CD4-positive, alpha-beta T cell treated with Interleukin-21 for 1 hour (primary cell): Measurements from ENCODE around the gene PRRC2B.
"Not testable (repeated sequence)": the region's sequence is repeated elsewhere in the genome, so short reads cannot be mapped to it uniquely, and the experiment has no call there.

Source experiments
- DNase-seq: peaks from one replicate; pipeline ENCODE4 v3.0.0-alpha.2; 2020

Gene PRRC2B

DNA sequence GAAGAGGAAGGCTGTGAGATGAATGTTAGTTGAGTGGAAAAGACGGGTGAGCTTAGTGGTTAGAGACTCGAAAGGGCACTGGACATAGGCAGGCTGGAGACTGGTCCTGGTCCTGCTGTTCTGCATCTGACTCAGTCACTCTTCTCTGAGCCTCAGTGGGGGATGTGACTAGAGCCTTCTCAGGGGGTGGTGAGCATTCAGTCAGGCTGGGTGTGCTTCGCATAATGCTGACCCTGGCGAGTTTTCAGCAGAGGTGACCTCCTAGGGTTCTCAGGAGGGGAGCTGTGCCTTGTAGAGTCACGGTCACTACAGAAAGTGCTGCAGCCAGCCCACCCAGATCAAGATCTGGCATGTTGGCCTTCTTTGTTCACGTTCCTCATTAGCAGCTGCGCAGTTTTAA, 44.3 kb downstream of the PRRC2B start:
- no peak for DNase-seq

- DNase-seq = no peak
Measured at GRCh38 chr9:131439224-131439623, 45.3 kb downstream of the PRRC2B start.

DNA sequence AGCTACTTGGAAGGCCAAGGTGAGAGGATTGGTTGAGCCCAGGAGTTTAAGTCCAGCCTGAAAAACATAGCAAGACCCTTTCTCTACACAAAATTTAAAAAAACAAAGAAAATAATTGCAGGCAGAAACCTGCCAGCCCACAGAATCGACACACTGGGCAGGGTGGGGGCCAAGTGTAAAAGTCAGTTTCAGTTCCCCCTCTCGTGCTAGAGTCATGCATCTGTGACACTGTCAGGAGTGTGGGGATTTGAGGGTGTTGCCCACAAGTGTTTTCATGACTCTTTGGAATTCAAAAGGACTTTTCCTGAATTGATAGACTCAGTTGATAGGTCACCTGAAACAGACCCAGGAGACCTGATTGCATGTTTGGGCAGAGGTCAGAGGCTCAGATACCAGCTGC, 47.6 kb downstream of the PRRC2B start:
- DNase-seq = no peak

GRCh38 chr9:131442351-131442750, 48.5 kb downstream of the PRRC2B start:
- DNase-seq = no peak

DNA sequence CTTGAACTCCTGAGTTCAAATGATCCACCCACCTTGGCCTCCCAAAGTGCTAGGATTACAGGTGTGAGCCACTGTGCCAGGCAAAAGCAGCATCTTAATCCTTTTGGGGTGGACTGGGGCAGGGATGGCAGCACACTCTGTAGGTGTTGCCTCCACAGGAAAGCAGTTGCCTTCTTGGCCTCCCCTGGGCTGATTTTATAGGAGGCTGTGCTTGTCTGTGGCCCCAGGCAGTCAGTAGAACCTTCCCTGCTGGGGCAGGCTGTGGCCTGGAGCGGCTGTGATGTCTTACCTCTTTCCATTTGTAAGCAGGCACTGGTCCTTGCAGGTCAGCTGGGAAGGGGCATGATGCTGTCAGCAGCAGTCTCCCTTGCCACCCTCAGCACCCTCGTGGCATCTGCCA, 49.8 kb downstream of the PRRC2B start:
- DNase-seq = no peak

GRCh38 chr9:131446276-131446675, 52.4 kb downstream of the PRRC2B start:
- DNase-seq = no peak

- DNase-seq = no peak
Measured at GRCh38 chr9:131447148-131447547, 53.3 kb downstream of the PRRC2B start.

DNA sequence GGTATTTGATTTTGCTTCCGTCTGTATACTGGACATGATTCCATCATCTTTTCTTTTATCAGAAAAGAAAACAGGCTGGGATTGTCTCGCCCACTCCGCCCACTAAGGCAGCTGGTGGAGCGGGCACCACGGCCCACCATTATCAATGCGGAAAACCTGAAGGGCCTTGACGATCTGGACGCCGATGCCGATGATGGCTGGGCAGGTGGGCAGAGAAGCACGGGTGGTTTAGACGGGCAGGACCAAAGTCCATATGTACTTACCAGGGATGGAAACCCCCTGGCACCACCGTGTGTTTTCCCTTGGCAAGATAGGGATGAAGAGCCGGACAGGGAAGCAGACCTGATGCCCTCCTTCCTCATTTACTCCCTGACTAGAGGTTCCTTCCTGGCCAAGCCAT, 53.7 kb downstream of the PRRC2B start:
- no peak for DNase-seq

GRCh38 chr9:131448818-131449217, 54.9 kb downstream of the PRRC2B start:
- no peak for DNase-seq

DNA sequence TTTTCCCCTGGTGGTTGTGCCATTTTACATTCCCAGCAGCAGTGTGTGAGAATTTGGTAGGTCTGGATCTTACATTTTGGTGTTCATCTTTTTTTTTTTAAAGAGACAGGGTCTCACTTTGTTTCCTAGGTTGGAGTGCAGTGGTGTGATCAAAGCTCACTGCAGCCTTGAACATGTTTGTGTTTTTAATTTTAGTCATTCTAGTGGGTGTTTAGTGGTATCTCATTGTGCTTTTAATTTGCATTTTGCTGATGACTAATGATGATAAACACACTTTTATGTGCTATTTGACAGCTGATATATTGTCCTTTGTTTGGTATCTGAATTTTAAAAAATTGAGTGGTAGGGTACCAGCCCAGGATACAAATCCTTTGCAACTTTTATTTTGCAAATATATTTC, 55.4 kb downstream of the PRRC2B start:
- DNase-seq = no peak

DNA sequence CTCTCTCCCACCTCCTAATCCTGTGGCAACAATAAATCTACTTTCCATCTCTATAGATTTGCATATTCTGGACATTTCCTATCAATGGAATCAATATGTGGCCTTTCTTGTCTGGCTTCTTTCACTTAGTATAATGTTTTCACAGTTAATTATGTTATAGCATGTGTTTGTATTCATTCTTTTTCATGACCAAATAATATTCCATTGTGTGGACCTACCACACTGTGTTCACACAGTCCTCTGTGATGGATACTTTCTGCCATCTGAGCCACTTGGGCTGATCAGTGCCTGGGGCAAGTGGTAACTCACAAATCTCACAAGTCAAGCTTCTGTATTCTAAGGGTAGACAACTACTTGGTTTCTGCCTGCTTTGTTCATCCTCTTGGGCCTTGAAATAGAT, 60.1 kb downstream of the PRRC2B start:
- DNase-seq = no peak

DNA sequence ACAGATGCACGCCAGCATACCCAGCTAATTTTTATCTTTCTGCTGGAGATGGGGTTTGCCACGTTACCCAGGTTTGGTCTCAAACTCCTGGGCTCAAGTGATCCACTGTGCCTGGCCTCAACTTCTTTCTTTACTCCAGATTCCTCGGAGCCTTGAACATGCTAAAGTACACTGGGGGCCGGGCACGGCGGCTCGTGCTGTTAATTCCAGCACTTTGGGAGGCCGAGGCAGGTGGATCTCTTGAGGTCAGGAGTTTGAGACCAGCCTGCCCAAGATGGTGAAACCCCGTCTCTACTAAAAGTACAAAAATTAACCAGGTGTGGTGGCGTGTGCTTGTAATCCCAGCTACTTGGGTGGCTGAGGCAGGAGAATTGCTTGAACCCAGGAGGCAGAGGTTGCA, 61.8 kb downstream of the PRRC2B start:
- DNase-seq = not testable (repeated sequence)

GRCh38 chr9:131457746-131458145, 63.9 kb downstream of the PRRC2B start:
- no peak for DNase-seq

DNA sequence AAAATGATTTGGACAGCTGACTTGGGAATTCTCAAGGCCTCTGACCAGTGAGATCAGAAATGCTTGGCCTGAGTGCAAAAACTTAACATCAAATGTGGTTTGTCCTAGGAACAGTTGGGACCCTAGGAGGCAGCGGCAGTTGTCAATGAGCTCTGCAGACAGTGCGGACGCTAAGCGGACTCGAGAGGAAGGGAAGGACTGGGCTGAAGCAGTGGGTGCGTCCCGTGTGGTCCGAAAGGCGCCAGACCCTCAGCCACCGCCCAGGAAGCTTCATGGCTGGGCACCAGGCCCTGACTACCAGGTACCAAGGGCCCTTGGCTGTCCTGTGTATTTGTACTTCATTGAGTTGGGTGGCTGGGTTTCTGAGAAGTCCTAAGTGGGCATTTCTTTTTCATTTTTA, 65.2 kb downstream of the PRRC2B start:
- DNase-seq = no peak

- DNase-seq = no peak
Measured at GRCh38 chr9:131461166-131461565, 67.3 kb downstream of the PRRC2B start.

GRCh38 chr9:131464354-131465000, 70.6 kb downstream of the PRRC2B start:
- no peak for DNase-seq

- DNase-seq = no peak
Measured at GRCh38 chr9:131465401-131465800, 71.5 kb downstream of the PRRC2B start.

- DNase-seq = no peak
Measured at GRCh38 chr9:131467214-131467935, 73.5 kb downstream of the PRRC2B start.

GRCh38 chr9:131468031-131468430, 74.1 kb downstream of the PRRC2B start:
- no peak for DNase-seq

DNA sequence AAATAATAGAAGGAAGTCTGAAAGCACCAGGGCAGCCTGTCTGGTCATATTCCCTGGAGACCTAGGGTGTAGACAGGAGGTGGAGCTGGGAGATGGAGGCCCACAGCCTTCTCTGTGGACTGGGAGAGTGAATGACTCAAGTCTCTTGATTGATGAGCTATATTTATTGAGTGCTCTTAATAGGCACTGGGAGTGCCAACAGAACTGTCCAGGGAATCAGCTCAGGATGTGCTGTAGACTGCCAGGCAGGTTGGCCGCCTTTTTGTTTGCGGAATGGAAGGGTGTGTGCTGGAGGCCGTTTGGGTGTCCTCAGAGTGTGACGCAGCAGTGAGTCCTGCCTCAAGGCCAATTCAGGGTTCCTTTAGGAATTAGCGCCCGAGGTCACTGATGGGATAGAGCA, 75.5 kb downstream of the PRRC2B start:
- DNase-seq = no peak

- DNase-seq = no peak
Measured at GRCh38 chr9:131469951-131470350, 76.1 kb downstream of the PRRC2B start.

DNA sequence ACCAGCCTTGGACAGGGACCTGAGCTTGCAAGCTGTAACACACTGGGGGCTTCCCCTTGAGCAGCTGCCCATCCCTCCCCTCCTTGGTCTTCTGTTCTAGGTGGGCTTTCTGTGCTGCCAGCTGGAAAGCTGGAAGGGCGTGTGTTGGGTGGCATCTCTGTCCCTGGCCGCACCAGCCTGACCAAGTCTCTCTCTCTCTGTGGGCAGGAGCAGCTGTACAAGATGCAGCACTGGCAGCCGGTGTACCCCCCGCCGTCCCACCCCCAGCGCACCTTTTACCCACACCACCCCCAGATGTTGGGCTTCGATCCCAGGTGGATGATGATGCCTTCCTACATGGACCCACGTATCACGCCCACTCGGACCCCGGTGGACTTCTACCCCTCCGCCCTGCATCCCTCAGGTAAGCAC, 76.7 kb downstream of the PRRC2B start:
- no peak for DNase-seq

- not testable (repeated sequence) for DNase-seq
Measured at GRCh38 chr9:131472085-131472484, 78.2 kb downstream of the PRRC2B start.

DNA sequence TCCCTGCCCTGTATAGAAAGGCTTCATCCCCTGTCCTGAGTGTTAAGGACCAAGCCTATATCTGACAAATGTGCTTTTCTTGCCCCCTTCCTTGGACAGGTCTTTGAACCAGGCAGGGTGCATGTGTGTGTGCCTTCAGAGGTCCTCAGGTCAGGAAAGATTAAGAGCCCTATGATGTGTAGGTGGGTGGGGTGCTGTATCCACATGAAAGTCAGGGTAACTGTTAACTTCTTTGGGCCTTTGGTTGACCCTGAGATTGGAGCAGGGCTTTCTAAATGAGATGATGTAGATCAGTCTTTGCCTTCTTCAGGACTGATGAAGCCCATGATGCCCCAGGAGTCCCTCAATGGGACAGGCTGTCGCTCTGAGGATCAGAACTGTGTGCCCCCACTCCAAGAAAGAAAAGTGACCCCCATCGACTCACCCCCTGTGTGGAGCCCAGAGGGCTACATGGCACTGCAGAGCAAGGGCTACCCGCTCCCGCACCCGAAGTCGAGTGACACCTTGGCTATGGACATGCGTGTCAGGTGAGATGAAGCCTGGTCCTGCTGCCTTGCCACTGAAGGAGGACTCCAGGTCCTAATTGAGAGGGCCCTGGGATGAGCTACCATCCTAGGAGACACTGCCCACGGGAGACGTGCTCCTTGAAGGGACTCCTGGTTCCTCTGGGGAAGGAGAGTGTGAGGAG, 79.5 kb downstream of the PRRC2B start:
- DNase-seq = no peak
